Measurements from ENCODE around the gene PALD1.
"Not testable (repeated sequence)": the region's sequence is repeated elsewhere in the genome, so short reads cannot be mapped to it uniquely, and the experiment has no call there.

Gene PALD1

DNA sequence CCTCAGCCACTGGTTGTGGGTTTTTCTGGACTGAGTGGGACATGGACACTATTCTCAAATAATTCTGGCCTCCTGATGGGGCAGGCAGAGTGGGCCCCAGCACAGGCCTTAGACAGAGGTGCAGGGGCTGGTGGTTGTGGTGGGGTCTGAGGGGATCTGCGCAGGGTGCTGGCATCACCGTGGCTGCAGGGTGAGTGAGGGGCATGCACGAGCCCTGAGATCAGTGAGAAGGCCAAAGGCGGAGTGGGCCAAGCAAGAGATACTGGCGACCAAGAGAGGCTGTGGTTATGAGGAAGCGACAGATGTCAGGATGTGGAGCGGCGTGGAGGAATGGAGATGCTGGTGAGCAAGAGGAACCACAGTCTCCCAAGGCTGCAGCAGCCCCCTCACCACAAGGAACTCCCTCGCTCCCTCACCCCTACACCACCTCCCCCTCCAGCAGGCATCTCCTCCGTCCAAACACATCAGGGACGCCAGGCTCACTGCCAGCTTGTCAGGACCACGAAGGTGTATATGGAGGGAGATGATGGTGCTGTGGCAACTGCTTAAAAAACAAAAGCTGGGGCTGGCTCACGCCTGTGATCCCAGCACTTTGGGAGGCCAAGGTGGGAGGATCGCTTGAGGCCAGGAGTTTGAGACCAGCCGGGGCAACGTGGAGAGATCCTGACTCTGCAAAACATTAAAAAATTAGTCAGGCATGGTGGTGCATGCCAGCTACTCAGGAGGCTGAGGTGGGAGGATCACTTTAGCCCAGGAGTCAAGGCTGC, 114.4 kb downstream of the PALD1 start:
- no peak for DNase-seq

DNA sequence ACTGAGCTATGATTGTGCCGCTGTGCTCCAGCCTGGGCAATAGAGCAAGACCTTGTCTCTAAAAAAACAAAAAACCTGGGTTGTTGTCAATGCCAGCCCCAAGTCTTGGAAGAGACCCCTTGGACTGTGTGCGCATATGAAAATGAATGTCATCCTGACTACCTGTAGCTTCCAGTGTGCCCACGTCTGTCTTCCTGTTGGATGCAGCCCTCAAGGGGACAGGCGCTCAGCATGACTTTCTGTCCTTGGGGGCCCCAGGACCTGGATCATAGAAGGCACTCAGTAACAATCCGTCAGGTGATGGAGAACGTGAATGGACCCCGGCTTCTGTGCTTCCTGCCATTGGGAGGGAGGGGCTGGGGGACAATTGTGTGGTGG, 114.9 kb downstream of the PALD1 start:
- no peak for DNase-seq

DNA sequence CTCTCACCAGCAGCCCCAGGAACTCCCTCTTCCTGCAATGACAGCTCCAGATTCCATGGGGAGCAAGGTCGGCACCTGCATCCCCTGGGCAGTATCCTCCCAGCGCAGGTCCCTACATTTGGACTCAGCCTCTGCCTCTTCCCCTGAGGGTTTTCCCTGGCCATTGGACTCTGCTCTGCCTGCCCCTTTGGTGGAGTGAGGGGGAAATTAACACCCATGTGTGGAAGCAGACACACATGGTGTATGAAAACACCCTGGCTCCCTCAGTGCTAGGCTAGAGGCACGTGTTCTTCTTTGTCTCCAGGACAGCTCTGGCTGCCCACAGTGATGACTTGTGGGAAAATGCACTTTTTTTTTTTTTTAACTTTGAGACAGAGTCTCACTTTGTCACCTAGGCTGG, 115.6 kb downstream of the PALD1 start:
- DNase-seq, result no peak

DNA sequence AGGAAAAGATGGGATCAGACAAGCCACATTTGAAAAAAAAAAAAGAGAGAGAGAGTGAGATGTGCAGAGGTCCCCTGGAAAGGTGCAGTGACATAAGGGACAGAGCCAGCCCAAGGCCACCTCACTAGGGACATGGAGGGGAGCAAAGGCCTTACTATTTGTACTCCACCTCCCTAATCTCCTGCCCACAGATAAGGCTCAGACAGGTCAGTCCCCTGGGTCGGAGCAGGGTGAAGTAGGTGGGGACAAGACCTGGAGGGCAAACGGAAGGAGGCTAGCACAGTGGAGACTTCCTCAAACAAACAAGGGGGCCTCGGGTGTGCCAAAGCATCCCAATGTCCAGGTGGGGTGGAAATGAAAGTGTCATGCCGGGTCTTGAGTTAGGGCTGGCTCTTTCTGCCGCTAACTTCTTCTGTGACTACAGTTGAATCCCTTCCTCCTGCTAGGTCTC, 117.0 kb downstream of the PALD1 start:
- DNase-seq, result no peak

DNA sequence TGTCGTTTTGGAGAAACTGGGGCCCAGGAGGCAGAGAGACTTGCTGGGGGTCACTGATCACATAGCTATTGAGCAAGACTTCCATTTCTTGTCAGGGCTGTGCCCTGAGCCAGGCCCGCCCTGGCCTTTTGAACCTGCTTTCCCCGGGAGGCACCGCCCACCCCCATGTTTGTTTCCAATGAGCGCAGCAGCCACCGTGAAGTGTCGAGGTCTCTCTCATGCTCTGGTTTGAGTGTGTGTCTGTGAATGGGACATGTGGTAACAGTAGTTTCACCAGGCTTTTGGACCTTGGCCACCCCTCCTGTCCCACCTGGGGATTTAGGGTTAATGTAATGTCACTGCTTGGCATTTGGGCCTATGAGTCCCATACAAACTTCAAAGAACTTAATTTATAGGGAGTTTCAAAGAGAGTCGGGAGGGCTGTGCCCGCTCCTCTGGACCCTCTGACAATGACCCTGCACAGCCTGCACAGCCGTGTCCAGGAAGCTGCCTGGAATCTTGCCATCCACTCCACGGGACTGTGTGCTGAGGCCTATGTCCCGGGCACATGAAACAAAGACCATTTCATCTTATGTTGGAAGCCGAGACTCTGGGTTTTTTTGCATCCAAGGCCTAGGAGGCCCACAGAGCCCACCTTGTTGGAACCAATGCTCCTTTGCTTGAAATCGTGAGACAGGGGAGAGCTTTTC, 117.7 kb downstream of the PALD1 start:
- DNase-seq, result no peak

DNA sequence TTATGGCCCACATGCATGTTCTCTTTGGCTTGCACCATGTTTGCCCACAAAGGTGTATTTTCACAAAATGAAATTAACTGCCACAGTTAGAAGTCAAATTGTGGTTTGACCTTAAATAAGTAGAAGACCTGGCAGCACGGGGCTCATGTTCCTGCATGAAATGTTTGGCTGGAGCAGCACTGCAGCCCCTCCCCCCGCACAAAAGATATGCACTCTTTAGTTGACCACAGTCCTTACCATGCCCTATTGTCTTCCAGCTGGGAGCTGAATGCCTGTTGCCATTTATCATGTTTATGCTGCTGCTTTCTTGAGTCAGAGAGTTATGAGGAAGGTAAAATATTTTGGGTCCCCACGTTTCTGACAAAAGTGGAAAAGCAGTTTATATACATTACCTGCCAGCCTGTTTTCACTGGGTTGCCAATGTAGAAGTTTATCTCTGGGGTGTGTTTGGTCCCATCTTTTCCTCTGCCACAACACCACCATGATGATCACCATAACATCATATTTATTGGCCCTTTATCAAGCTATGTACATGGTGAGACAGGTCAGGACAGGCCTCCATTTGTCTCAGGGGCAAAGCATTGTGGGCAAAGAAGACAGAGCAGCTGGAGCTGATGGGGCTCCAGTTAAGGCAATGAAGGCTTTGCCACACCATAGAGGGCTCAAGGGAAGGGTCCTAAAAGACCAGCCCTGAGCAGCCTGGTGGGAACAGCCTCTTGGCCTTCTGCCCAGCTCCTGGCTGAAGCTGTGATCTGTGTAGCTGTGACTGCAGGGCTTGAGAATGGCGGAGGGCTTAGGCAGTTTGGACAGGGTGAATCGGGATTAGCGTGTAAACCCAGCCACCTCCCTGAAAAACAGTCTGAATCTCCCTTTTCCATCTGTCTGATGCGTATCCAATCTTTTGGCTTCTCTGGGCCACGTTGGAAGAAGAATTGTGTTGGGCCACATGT, 118.6 kb downstream of the PALD1 start:
- DNase-seq, result no peak

DNA sequence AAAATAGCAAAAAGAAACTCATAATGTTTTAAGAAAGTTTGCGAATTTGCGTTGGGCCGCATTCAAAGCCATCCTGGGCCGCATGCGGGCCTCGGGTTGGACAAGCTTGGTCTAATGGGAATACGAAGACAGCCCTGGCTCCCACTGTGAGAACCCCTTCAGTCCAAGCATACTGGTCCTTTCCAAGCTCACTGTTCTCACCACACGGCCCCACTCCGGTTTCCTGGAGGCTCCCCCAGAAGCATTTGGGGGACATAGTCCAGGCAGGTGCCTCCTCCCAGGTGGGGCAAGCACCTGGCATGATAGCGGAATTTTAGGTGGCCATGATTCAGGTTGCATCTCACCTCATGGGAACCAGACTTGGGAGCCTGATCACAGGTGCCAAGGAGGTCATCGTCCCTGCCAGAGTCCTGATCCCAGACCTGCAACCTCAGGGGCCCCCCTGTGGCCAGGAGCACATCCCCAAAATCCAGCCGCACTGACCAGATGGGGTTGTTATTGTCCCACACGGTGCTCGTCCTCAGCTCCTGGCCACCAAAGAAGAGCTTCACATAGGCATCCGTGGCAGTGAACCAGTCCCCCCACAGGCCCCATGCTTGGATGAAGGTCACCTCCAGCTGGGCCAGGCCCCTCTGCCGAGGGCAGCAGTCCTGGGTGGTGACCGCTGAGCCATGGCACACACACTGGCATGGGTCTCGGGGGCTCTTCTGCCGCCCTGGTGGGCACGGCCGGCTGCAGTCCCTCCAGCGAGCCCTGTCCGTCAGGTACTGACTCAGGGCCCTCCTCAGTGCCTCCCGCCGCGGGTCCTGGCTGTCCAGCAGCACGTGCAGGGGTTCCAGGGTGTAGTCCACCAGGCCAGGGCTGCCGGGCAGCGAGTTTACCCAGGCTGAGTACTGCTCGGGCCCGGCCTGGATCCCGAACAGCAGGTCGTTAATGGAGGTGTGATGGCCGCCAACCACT, 119.6 kb downstream of the PALD1 start:
- DNase-seq, result no peak

DNA sequence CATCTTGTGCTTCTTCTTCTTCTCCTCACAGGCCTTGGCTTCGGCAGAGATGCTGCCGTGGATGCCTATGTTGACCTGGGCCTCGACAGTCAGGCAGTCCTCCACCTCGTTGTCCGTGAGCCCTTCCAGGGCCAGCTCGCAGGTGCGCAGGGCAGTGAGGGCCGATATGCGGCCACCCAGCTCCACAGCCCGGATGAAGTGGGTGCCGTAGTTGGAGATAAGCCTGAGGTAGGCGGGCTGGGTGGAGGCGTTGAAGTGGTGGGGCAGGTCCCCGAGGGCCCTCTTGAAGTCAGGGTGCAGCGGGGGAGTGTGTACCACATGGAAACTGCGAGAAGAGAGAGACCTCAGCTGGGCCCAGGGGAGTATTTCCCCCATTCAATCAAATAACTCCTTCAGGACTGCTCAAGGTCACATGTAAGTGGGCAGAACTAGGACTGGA, 120.3 kb downstream of the PALD1 start:
- no peak for DNase-seq

DNA sequence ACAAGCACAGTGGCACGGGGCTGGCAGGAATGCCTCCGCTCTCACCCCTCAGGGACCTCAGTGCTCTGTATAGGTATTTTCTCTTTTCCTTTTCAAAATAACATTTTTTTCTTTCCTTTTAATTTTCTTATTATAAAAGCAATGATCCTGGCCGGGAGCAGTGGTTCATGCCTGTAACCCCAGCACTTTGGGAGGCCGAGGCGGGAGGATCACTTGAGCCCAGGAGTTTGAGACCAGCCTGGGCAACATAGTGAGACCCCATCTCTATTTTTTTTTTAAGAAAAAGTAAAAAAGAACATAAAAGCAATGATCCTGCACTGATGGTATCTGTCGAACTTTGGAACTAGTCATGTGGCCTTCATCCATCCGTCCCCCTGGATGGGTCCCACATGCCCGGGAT, 120.8 kb downstream of the PALD1 start:
- no peak for DNase-seq

DNA sequence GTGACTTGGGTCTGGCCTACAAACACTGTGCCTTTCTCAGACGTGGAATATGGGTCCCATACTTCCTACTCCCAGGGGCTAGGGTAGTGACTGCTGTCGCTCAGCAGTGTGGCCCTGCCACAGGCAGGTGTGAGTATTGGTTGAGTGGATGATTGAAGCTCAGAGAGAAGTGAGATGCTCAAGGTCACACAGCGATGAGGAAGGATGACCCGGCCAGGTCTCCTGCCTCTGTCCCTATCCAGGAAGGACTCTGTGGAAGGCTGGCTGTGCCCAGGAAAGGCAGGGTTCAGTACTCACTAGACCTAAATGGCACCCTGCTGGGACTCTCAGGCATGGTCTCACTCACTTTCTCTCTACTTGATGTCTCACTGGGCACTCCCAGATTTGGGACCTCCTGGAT, 121.2 kb downstream of the PALD1 start:
- no peak for DNase-seq

DNA sequence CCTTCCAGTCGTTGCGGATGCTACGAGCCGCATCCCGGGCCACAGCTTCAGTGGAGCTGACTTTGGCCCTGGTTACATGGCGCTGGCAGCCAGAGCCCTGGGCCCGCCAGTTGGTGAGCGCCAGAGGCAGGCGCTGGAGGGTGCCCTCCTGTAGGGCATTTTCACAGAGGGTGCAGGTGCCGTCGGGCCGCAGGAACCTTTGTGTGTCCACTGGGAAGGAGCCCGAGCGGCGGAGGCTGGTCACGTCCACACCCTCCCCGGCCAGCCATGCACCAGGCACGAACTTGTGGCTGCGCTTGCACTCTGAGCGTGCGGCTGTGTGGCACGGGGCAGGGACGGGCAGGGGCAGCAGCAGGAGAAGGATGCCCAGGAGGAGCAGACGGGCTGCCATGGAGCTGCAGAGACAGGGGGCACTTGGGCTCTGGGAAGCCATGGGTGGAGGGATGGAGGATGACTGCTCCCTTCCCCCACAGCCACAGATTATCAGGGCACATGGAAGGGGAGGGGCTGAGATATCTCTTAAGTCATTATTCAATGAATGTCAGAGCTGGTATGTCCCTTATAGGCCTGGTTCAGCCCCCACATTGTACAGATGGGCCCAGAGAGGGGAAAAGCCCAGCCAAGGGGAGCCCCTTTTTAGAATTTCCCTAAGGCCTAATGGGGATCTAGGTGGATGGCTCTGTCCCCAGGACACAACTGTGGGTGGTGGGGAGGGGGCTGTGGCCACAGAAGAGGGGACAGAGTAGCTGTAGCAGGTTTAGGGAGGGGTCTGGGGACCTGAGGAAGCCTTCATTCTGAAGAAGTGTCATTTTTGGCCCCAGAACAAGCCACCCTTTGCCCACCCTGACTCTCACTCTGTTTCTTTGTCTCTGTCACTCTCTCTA, 122.2 kb downstream of the PALD1 start:
- DNase-seq, result no peak

DNA sequence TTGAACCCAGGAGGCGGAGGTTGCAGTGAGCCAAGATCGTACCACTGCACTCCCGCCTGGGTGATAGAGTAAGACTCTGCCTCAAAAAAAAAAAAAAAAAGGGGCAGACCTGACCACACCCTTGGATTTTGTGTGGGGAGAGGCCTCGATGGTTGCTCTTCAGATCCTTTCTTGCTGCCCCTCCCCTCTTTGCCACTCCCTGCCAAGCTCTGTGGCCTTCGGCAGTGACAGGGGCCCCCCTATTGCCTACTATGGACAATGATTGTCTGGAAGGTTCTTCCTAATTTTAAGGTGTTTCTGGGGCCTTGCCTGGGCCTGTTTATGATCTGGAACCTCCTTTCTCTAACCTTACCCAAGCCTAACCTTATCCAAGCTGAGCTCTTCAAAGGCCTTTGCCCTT, 123.2 kb downstream of the PALD1 start:
- no peak for DNase-seq

DNA sequence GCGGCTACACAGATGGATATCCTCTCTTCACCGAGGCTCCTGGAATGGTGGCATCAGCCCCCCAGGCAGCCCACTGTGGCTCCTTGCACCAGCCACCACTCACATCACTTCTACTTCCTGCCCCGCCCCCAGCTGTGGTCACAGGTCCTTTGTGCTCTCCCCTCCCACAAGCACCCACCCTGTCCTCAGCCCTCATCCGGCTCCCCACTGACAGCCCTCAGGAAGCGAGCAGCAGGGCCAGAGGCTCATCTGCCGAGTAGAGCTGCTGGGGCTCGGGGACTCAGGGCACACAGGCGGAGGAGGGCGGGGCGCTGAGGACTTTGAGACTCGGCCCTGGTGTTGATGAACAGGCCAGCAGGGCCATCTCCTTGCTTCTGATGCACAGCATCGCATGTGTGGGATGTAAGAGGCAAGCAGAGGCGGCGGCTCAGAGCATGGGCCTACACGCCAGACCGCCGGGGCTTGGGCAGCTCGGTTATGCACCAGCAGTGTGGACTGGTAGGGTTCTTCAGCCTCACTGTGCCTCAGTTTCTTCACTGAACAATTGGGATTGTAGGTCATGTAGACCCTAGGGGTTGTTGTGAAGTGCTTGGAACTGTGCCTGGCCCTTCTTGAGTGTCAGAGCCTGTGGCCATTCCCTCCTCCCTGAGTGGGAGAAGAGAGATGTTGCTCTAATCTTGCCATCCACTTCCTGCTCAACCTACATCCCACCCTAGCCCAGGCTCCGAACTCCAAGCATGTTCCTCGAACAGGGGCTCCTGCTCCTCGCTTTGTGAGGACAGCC, 124.3 kb downstream of the PALD1 start, which contains the start of gene PRF1:
Gene PRF1 (minus strand): TSS at position 77 of the 784 bp plus-strand sequence. CDS start 1,839 bp downstream, outside the sequence.
- no peak for DNase-seq

DNA sequence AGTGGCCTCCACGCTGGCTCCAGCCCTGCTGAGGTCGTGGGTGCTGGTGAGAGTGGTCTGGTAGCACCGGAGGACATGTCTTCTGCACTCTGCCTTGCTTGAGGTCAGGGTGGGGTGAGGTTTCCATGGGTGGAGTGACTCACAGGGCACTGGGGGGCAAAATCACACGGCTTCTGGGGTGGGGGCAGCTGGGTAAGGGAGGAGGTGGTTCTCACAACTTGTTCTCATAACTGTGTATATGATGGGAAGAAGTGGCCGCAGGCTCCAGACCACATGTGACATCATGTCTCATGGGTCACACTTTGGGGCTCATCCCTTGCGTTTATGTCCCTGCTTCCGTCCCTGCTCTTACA, 124.9 kb downstream of the PALD1 start:
- DNase-seq, result no peak

DNA sequence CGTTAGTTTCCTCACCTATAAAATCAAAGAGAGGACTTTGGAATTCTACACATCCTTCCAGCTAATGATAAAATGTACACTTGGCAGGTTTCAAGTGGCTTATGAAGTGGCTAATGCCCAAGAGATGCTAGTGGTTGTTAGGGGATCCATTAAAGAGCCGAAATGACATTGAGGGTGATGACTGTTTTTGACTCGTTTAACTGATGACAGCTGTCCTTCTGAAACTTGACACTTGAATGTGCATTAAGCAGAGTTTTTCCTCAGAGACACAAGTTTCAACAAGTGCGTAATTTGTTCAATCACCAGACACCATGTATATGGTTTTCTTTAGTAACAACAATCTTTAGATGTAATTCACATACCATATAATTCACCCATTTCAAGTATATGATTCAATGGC, 125.5 kb downstream of the PALD1 start:
- no peak for DNase-seq

DNA sequence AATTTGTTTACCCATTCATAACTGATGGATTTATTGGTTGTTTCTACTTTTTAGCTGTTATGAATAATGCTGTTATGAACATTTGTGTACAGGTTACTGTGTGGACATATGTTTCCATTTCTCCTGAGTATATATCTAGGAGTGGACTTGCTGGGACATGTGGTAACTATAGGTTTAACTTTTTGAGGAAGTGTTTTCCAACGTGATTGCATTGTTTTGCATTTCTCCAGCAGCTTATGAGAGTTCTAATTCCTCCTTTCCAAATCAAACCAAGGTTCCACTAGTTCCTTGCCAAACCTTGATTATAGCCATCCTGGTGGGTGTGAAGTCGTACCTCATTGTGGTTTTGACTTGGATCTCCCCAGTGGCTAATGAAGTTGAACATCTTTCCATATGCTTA, 126.6 kb downstream of the PALD1 start:
- no peak for DNase-seq

DNA sequence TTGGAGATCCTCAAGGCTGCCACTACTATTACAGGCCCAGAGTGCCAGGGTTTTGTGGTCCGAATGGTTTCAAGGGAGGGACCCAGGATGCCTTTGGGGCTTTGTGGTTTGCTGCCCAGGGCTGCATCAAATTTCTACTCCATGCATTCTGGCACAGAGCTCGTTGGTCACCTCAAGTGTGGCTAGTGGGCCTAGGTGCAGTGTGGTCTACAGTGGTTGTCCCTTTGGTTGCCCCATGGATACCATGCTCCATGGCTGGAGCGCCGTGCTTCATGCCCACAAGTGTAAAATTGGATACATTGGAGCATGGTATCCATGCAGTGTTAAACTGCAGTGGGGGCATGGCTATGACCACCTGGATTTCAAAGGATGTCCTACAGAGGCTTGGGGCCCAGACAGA, 129.4 kb downstream of the PALD1 start:
- DNase-seq, result no peak

DNA sequence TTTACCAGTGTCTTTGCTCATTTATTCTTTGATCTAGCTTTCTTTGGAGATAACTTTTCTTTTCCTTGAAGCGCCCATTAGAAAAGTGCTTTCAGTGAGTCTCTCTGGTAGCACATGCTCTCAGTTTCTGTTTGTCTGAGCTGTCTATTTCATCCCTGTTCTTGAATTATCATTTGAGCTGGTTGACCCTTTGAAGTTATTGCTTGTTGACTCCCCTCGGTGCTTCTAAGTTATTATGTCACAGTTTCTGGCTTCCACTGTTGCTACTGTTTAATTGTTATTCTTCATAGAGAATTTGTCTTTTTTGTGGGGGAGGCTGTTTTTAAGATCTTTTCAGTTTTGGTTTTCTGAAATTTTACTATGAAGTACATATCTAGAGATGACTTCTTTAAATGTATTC, 135.4 kb downstream of the PALD1 start:
- no peak for DNase-seq

DNA sequence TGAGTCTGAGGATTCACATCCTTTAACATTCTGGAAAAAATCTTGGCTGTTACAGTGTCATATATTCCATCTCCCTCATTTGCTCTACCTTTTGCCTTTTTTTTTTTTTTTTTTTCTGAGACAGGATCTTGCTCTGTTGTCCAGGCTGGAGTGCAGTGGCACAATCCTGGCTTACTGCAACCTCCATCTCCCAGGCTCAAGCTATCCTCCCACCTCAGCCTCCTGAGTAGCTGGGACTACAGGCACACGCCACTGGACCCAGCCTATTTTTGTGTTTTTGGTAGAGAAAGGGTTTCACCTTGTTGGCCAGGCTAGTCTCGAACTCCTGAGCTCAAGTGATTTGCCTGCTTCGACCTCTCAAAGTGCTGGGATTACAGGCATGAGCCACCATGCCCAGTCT, 135.8 kb downstream of the PALD1 start:
- not testable (repeated sequence) for DNase-seq

DNA sequence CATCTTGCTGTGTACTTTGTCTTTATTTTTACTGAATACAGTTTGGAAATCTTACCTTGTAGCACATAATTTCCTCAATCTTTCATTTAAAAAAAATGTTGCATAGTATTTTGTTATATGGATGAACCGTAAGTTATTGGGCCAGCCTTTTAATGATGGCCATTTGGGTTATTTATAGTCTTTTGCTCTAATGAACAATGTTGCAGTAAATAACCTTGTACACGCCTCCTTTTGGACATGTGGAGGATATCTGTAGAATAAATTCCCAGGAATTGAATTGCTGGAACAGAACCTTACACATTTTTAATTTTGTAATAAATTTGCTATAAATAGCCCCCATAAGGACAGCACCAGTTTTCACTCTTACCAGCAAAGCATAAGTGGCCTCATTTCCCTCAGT, 136.6 kb downstream of the PALD1 start:
- no peak for DNase-seq
